HG03175 (cell line): ENCODE data around the gene PWP1.
A peak's percentile ranks its signal among the peaks of the same experiment; 100 is the strongest.

ENCODE experiments used
- ATAC-seq: cut with Tn5 transposase; IDR thresholded peaks from one replicate; pipeline ENCODE4 v1.9.1; 2021; ENCODE audit warnings: mild to moderate bottlenecking, moderate library complexity; ENCODE audit not compliant: unreplicated experiment

Gene PWP1

DNA sequence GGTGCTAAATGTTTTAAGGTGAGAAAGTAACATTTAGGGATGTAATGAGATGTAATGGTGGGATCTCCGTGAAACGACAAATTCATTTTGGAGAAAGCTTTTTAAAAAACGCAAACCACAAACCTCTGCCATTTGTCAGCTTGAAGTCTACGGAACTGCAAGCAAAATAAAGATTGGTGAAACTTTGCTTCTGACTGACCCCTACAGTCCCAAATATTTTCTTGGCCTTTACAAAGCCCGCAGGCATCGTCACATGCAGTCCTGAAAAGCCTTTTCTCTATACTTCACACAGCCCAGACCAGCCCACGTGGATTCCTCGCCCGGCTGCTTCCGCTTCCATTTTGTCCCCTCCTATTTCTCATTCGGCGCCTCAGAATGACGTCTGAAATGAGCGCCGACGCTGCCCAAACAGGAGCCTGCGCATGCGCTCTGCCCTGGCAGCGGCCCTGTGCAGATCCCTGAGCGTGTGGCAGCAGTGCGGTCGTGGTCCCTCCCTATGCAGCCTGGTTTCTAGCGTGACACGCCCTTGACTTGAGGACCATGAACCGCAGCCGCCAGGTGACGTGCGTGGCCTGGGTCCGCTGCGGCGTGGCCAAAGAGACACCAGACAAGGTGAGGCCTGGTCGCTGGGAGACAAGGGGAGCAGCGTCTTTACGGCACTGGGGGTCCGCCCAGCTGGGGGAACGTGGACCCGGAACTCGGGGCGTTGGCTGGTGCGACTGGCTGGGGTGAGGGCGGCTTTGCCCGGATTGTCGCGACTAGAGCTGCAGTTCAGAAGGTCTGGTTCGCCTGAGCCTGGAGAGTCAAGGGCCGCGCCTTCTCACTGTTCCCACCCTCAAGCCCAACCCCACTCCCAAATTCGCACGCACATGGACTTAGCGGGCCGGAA is at the start of gene PWP1:
Gene PWP1 (plus strand): TSS at position 440 of the 889 bp plus-strand sequence. CDS start 101 bp downstream, at position 541.
- peak; percentile 93 for ATAC-seq

- ATAC-seq: no peak
Measured at GRCh38 chr12:107641154-107641553, 44.4 kb upstream of the PWP1 start.

GRCh38 chr12:107642240-107642639 is 43.4 kb upstream of the PWP1 start:
- ATAC-seq: no peak

GRCh38 chr12:107645630-107646333 is 39.8 kb upstream of the PWP1 start:
- no peak for ATAC-seq

- no peak for ATAC-seq
Measured at GRCh38 chr12:107646436-107646835, 39.2 kb upstream of the PWP1 start.

DNA sequence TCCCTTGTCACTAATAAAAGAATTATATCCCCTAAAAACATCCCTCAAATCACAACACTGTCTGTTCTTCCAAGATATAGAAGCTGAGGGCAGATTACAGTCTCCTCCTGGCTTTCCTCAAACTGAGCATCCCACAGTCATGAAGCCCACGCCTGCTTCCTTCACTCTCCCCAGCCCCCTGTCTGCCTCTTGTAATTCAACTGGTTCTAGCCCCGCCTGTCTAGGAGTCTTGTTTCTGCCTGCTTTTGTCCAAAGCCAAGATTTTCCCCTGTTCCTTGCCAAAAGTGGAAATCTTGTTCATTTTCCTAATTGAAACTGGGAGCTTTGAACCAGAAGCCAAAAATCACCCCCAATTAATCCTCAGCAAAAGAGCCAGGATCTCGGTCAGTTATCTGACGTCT is 35.9 kb upstream of the PWP1 start:
- no peak for ATAC-seq

DNA sequence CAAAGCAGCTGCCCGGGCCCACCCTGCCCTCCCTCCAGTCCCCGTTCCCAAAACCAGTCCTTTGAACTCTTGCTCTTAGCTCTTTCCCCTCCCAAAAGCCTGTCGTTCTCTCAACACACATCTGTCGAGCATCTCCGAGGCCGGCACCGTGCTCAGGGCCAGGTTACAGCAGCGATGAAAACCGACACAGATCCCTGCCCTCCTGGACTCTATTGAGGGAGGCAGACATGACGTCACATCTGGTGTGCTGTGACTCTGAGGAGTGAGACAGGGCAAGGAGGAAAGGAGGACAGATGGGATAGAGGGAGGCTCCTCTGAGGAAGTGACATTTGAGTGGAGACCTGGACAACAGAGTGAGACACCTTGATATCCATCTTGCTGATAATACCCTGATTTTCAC is 34.6 kb upstream of the PWP1 start:
- ATAC-seq: no peak

GRCh38 chr12:107651571-107652449 is 33.8 kb upstream of the PWP1 start:
- ATAC-seq: no peak

DNA sequence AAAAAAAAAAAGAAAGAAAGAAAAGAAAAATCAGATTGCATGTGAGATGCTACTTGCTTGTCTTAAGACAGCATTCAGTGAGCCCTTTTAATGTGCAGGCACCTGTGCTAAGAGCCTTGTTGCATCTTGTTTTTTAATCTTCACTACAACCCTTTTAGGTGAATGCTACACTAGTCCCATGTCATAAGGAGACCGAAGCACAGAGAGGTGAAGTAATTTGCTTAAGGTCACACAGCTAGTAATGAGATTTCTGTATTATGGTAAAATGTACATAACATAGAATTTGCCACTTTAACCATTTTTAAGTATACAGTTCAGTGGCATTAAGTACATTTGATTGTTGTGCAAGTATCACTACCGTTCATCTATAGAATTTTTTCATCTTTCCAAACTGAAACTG is 32.1 kb upstream of the PWP1 start:
- no peak for ATAC-seq

DNA sequence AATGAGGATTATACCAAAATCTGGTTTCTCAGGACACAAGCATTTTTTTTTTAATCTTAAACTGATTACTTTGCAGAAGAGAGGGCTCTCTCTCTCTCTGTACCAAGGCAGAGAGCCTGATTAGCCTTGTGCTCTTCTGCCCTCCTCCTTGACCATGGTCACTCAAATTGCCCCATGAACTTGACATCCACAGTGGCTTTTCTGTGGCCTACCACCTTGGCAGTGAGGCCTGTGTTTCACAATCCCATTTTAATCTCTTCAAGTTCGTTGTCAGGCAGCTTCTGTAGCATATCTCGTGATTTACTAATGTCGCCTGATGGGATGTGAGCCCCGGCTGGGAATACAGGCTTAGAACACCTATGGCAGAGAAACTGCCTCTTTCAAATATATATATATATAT is 30.7 kb upstream of the PWP1 start:
- no peak for ATAC-seq

DNA sequence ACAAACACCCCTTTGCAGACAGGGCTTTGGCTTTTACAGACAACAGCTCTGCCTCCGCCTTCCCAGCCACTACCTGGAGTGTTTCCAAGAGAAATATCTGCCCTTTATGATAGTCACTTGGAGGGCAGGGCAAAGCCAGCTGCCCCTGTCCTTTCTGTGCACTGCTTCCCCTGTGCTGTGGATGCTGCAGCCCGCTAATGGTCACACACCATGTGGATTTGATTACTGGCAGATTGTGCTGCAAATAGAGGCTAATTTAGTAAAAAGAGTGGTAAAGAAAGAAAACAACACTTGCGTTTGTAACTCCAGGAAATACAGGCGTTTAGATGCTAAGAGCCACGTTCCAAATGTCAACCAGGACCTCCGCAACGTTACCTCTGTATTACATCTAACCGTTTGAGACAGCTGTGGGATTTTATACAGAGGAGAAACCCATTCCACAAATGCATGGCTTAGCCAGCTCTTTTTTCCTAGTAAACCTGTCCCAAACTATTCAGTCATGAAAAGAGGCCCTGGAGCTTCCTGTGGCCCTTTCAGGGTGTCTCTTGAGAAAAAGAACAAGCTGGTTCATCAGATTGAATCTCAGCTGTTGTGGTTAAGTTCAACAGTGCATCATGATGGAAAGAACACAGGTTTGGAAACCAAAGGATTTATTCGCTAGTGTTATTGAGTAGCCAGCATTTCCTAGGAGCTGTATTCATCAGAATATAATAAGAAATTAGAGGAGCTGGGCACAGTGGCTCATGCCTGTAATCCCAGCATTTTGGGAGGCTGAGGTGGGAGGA is 30.1 kb upstream of the PWP1 start:
- no peak for ATAC-seq

DNA sequence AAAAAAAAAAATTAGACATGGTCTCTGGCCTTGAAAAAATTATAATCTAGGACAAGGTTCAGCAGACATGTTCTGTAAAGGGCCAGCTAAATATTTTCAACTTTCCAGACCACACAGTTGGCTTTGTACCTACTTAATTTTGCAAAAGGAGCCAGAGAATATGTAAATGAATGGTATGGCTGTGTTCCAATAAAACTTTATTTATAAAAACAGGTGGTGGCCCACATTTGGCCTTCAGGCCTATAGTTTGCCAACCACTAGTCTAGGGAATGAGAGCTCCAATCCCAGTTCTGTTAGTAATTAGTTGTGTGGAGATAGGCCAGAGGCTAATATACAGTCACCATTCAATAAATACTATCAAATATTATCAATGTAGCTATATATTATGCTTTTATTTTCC is 29.3 kb upstream of the PWP1 start:
- ATAC-seq: no peak

- ATAC-seq: no peak
Measured at GRCh38 chr12:107657133-107657532, 28.5 kb upstream of the PWP1 start.

GRCh38 chr12:107657621-107658020 is 28.0 kb upstream of the PWP1 start:
- ATAC-seq: no peak

DNA sequence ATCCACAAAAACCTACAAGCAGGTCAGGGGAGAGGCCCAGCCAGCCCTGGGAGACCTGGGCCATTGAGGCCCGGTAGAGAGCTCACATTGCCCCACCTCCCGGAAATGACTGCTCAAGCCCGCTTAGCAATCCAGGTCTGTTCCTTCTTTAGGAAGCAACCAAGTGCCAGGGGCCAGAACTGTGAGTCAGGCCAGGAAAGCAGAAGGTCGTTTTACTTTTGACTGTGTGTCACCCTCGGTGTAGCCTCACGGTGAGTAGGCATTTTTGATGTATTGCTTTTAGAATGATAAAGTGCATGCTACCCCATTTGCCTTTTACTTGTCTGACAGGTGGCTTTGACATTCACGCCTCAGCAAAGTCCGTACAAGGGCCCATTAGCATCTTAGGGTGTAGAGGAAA is 25.4 kb upstream of the PWP1 start:
- ATAC-seq: no peak

DNA sequence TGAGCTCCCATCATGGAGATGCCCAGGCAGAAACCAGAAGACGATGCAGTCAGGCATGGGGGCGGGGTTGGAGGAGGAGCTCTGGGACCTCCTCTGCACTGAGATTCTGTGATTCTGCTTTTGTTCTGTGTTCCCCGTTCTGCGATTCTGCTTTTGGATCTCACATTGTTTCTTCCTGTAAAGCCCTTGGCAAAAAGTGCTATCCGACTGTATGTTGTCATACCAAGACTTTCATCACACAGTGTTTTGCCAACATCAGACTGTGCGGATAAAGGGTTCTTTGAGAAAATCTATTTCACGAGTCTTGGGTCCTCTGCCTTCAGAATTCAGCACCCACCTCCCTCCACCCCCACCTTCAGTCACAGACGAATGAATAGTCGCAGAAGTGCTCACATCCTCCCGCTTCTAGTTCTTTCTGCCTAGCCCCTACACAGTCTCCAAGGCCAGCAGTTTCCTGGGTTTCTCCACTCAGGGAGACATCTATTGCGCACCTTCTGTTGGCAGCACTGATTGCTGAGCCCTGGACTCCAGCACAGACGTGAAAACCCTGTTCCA is 24.7 kb upstream of the PWP1 start:
- no peak for ATAC-seq

DNA sequence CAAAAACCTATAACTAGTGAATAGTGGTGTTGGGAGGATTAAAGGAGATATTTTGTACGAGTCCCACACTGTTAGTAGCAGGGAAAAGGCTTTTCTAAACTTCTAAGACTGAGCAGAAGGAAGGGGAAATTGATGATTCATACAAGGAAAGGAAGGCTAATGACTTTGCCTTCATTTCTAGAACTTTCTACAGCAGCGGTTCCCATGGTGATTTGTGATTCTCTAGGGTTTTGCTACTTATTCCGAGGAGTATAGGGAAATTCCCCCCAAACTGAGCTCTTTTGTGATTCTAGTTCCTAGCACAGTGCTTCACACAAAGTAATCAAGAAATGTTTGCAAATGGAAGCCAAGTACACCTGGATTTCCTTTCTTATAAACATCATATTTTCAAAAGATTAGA is 23.8 kb upstream of the PWP1 start:
- ATAC-seq: no peak

DNA sequence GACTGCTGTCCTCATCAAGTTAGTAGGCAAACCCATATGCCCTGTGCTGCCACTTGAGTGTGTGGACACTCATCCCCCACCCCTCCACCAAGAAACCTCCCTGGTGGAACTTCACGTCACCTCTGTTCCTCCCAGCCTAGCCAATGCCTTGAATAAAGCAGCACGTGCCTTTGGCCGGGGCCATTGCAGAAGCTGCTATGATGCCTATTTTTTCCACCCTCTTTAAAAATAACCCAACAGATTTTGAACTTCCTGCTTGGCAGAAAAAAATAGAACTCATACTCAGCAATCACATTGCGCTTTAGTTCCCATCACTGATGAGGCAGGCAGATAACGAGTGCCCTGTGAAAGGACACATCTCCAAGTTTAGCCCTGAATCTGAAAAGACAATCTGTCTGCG is 23.1 kb upstream of the PWP1 start:
- no peak for ATAC-seq

DNA sequence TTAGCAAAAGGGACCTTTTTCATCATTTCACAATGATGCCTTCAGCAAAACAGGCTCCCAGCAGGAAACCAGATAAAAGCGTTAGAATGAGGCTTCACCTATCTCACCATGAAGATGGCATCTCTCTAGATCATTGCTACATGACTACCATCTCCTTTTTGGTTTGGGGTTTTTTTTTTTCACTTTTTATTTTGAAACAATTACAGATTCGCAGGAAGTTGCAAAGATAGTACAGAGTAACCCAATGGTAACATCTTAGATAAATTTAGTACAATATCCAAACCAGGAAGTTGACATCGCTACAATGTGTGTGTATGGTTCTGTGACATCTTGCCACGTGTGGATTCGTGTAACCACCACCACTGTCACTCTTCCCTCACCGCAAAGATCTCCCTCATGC is 22.3 kb upstream of the PWP1 start:
- ATAC-seq: no peak

DNA sequence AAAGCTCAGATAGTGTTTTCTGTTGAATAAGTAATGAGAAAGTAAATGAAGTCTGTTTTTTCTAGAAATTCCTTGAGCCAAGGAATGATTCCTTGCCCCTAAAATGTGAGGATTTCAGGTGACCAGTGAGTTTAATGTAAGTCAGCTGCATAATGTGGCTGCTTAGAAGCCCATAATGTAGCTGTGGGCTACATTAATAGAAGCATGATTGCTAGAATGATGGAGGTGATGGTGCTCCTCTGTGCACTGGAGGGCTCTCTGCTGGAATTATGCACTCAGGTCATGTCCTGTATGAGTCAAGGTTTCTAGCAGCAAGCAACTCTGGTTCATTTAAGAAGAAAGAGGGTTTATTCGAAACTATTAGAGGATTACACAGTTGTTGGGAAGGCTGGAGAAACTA is 19.6 kb upstream of the PWP1 start:
- no peak for ATAC-seq
